ENCODE data around the gene PRRG2.
A peak's percentile ranks its signal among the peaks of the same experiment; 100 is the strongest.

Gene PRRG2

GRCh38 chr19:49570138-49570856 lies 10.8 kb upstream of the PRRG2 start:
- H3K9me2 ChIP-seq (replicated peaks; ENCODE audit: low read depth, low read length), result no peaks in the 10 kb centered on the region
- H3K79me2 ChIP-seq (ENCODE audit: insufficient read depth, low read length), result peaks cover 39% of the 10 kb centered on the region
- 0 out of 2 replicates have a peak, but pooled peaks cover 2% of the 10 kb centered on the region for H3F3A ChIP-seq (ENCODE audit: low read depth)
- H3K4me3 ChIP-seq (ENCODE audit: low read length, poor library complexity, severe bottlenecking), result no peak overlapping the region
- TF ChIP-seq EZH2phosphoT487 (IDR thresholded peaks at IDR 0.05; ENCODE audit: borderline replicate concordance) (no peak), CTCF (conservative IDR thresholded peaks at IDR 0.05; ENCODE audit: low read length) (peak; percentile 99)
- no peaks in the 10 kb centered on the region for H3K27me3 ChIP-seq (ENCODE audit: insufficient read depth, low read length, poor library complexity, severe bottlenecking)
- no peaks in the 10 kb centered on the region for H3K36me3 ChIP-seq (ENCODE audit: insufficient read depth, low read length)
- no peak overlapping the region for H2AFZ ChIP-seq (ENCODE audit: low read length)
- no peak overlapping the region for H3K4me2 ChIP-seq (ENCODE audit: low read depth, low read length, poor library complexity, severe bottlenecking)
- no peak overlapping the region for H3K9ac ChIP-seq (ENCODE audit: low read depth, low read length, poor library complexity, severe bottlenecking)
- peaks cover 22% of the 10 kb centered on the region for H4K20me1 ChIP-seq (ENCODE audit: insufficient read depth, low read length, poor library complexity, severe bottlenecking)
- peaks cover 5% of the 10 kb centered on the region for H3K4me1 ChIP-seq (ENCODE audit: insufficient read depth, low read length, poor library complexity, severe bottlenecking)
- H3K9me3 ChIP-seq (ENCODE audit: insufficient read depth, low read depth, low read length), result no peaks in the 10 kb centered on the region

DNA sequence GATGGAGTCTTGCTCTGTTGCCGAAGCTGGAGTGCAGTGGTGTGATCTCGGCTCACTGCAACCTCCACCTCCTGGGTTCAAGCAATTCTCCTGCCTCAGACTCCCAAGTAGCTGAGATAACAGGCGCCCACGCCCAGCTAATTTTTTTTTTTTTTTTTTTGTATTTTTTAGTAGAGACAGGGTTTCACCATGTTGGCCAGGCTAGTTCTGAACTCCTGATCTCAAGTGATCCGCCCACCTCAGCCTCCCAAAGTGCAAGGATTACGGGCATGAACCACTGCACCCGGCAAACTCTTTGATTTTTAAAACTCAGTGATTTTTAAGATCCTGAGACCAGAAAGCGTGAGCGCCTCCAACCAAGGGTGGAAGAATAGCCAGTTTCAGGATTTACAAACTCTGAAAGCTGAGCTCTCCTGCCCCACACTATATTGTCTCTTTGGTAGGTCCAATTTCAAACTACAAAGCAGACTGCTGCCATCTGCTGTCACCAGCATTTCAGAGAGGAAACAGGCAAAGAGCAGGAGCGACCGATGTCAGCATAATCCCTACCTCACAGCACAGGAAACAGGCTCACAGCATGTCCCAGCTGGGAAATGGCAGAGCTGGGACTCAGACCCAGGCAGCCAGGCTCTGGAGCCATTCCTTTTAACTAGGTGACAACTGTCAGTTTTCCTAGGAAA lies 10.0 kb upstream of the PRRG2 start:
- Histone ChIP-seq H3K27me3 (ENCODE audit: insufficient read depth, low read length, poor library complexity, severe bottlenecking) (no peaks in the 10 kb centered on the region), H3K79me2 (ENCODE audit: insufficient read depth, low read length) (peaks cover 46% of the 10 kb centered on the region), H4K20me1 (ENCODE audit: insufficient read depth, low read length, poor library complexity, severe bottlenecking) (peaks cover 20% of the 10 kb centered on the region), H3K9me2 (replicated peaks; ENCODE audit: low read depth, low read length) (no peaks in the 10 kb centered on the region), H3K36me3 (ENCODE audit: insufficient read depth, low read length) (0 out of 2 replicates have a peak, but pooled peaks cover under 1% of the 10 kb centered on the region), H3K9me3 (ENCODE audit: insufficient read depth, low read depth, low read length) (no peaks in the 10 kb centered on the region), H3K4me3 (ENCODE audit: low read length, poor library complexity, severe bottlenecking) (no peak overlapping the region), H2AFZ (ENCODE audit: low read length) (no peak overlapping the region), H3K4me1 (ENCODE audit: insufficient read depth, low read length, poor library complexity, severe bottlenecking) (peaks cover 5% of the 10 kb centered on the region), H3K4me2 (ENCODE audit: low read depth, low read length, poor library complexity, severe bottlenecking) (no peak overlapping the region), H3K9ac (ENCODE audit: low read depth, low read length, poor library complexity, severe bottlenecking) (no peak overlapping the region), H3F3A (ENCODE audit: low read depth) (0 out of 2 replicates have a peak, but pooled peaks cover 2% of the 10 kb centered on the region)
- TF ChIP-seq CTCF (conservative IDR thresholded peaks at IDR 0.05; ENCODE audit: low read length) (peak; percentile 45), EZH2phosphoT487 (IDR thresholded peaks at IDR 0.05; ENCODE audit: borderline replicate concordance) (no peak)

- Histone ChIP-seq H2AFZ (ENCODE audit: low read length) (no peak overlapping the region), H3K27me3 (ENCODE audit: insufficient read depth, low read length, poor library complexity, severe bottlenecking) (no peaks in the 10 kb centered on the region), H3F3A (ENCODE audit: low read depth) (0 out of 2 replicates have a peak, but pooled peaks cover 2% of the 10 kb centered on the region), H3K4me3 (ENCODE audit: low read length, poor library complexity, severe bottlenecking) (no peak overlapping the region), H3K9ac (ENCODE audit: low read depth, low read length, poor library complexity, severe bottlenecking) (no peak overlapping the region), H3K4me1 (ENCODE audit: insufficient read depth, low read length, poor library complexity, severe bottlenecking) (peaks cover 7% of the 10 kb centered on the region), H3K36me3 (ENCODE audit: insufficient read depth, low read length) (0 out of 2 replicates have a peak, but pooled peaks cover 2% of the 10 kb centered on the region), H4K20me1 (ENCODE audit: insufficient read depth, low read length, poor library complexity, severe bottlenecking) (peaks cover 18% of the 10 kb centered on the region), H3K9me2 (replicated peaks; ENCODE audit: low read depth, low read length) (no peaks in the 10 kb centered on the region), H3K9me3 (ENCODE audit: insufficient read depth, low read depth, low read length) (no peaks in the 10 kb centered on the region), H3K79me2 (ENCODE audit: insufficient read depth, low read length) (peaks cover 60% of the 10 kb centered on the region), H3K4me2 (ENCODE audit: low read depth, low read length, poor library complexity, severe bottlenecking) (no peak overlapping the region)
- no peak for TF ChIP-seq CTCF (conservative IDR thresholded peaks at IDR 0.05; ENCODE audit: low read length)
- TF ChIP-seq EZH2phosphoT487 (IDR thresholded peaks at IDR 0.05; ENCODE audit: borderline replicate concordance), result no peak
Observed at GRCh38 chr19:49573009-49573408, 8.1 kb upstream of the PRRG2 start.
